Activated CD8-positive, alpha-beta memory T cell treated with anti-CD3 and anti-CD28 coated beads, Interleukin-2, amount 50 U/mL, for 48 hours (primary cell): ENCODE measurements around the gene RSF1.
"Not testable (repeated sequence)": the region's sequence is repeated elsewhere in the genome, so short reads cannot be mapped to it uniquely, and the experiment has no call there.

Source experiments
- DNase-seq: peaks from one replicate; pipeline ENCODE4 v3.0.0-alpha.2; 2020

Gene RSF1, protein sequence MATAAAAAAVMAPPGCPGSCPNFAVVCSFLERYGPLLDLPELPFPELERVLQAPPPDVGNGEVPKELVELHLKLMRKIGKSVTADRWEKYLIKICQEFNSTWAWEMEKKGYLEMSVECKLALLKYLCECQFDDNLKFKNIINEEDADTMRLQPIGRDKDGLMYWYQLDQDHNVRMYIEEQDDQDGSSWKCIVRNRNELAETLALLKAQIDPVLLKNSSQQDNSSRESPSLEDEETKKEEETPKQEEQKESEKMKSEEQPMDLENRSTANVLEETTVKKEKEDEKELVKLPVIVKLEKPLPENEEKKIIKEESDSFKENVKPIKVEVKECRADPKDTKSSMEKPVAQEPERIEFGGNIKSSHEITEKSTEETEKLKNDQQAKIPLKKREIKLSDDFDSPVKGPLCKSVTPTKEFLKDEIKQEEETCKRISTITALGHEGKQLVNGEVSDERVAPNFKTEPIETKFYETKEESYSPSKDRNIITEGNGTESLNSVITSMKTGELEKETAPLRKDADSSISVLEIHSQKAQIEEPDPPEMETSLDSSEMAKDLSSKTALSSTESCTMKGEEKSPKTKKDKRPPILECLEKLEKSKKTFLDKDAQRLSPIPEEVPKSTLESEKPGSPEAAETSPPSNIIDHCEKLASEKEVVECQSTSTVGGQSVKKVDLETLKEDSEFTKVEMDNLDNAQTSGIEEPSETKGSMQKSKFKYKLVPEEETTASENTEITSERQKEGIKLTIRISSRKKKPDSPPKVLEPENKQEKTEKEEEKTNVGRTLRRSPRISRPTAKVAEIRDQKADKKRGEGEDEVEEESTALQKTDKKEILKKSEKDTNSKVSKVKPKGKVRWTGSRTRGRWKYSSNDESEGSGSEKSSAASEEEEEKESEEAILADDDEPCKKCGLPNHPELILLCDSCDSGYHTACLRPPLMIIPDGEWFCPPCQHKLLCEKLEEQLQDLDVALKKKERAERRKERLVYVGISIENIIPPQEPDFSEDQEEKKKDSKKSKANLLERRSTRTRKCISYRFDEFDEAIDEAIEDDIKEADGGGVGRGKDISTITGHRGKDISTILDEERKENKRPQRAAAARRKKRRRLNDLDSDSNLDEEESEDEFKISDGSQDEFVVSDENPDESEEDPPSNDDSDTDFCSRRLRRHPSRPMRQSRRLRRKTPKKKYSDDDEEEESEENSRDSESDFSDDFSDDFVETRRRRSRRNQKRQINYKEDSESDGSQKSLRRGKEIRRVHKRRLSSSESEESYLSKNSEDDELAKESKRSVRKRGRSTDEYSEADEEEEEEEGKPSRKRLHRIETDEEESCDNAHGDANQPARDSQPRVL (N-terminal part only)

DNA sequence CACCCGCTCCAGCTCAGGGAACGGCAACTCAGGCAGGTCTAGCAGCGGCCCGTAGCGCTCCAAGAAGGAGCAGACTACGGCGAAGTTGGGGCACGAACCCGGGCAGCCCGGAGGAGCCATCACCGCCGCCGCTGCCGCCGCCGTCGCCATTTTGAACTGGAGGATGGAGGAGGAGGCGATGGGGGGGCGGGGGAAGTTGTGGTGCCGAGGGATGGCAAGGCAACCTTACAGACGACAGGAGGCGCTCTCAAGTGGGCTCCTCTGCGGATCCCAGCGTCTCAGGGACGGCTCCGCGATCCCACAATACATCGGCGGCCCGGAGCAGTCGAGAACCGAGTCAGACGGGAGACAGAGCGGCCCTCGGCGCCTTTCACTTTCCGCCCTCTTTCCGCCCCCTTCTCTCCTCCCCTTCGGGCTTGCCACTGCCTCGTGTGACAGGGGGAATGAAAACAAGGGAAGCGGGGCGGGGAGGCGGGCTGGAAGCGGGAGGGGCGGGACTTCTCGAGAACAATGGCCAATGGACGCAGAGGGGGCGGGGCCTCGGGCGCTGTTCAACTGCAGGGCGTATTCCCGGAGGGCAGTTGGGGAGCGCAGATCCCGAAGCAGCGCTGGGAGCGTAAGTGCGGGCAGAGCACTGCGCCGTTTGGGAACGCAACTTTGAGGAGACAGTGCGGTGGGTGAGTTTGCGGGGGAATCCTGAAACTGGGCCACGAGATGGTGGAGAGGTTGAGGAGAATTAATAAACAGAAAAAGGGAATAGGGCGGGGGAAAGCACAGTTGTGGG, at the start of gene RSF1, which contains the start of gene AAMDC:
Gene RSF1, minus strand, starts transcription at position 158 of the 784 bp plus-strand sequence. Its CDS starts 8 bp downstream, at position 150.
Gene AAMDC, plus strand, starts transcription at position 580 of the 784 bp plus-strand sequence. CDS start 21,353 bp downstream, outside the sequence.
- peak; percentile 96 for DNase-seq

DNA sequence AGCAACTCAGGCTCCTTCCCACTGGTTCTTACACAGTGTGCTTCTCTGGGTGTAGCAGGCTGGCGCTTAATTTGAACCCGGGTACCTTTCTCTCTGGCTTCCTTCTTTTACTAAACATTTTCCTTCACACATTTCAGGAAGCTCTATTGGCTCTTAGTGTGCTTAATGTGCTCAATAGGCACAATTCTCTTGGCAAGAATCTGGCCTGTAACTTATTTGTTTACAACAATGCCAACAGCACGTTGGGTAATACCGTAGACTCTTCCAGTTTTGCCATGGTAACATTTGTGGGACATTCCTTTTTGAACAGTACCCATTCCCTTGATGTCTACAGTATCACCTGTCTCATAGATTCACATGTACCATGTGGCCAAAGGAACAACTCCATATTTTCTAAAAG, 48.2 kb upstream of the RSF1 start:
- DNase-seq = no peak

GRCh38 chr11:77866336-77866735, 45.8 kb upstream of the RSF1 start:
- DNase-seq = no peak

DNA sequence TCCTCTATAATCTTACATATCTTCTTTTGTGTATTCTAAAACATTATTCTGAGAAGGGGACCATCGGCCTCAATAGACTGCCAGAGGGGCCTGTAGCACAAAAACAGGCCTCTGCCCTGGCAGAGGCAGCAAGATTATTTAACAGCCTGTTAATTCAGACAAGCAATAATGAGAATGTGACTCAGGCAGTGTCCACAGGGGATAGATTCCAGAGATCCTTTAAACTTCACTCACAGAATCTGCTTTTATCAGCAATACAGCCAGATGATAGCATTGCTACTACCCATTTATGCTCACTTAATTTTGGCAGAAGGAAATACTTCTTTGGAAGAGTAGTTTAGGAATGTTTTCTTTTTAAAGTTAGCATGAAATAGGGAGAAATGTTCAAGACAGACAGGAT, 45.3 kb upstream of the RSF1 start:
- no peak for DNase-seq

DNA sequence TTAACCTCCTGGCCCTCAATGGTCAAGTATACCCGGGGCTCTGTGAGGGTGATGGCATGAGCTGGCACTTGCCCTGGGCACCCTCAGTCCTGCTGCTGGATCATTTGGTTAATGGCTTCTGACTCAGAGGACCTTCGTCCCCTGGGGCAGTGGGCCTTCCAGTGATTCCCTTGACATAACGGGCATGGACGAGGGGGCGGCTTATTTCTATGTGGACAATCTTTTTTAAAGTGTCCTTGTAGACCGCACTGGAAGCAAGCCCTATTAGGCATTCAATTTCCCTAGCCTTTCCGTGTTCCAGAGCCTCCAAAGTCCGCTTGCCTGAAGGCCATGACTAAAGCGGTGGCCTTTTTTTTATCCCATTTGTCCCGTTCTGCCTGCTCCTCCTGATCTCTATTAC, 40.9 kb upstream of the RSF1 start:
- not testable (repeated sequence) for DNase-seq

- DNase-seq = not testable (repeated sequence)
Measured at GRCh38 chr11:77857906-77858457, 37.5 kb upstream of the RSF1 start.

- DNase-seq = no peak
Measured at GRCh38 chr11:77854838-77855237, 34.3 kb upstream of the RSF1 start.

DNA sequence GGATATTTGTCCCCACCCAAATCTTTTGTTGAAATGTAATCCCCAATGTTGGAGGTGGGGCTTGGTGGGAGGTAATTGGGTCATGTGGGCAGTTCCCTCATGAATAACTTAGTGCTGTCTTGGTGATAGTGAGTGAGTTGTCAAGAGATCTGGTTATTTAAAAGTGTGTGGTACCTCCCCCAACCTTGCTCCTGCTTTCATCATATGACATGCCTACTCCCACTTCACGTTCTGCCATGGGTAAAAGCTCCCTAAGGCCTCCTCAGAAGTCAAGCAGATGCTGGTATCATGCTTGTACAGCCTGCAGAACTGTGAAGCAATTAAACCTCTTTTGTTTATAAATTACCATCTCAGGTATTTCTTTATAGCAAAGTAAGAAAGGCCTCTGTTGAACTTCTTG, 31.0 kb upstream of the RSF1 start:
- no peak for DNase-seq

- DNase-seq = not testable (repeated sequence)
Measured at GRCh38 chr11:77843700-77844099, 23.2 kb upstream of the RSF1 start.

DNA sequence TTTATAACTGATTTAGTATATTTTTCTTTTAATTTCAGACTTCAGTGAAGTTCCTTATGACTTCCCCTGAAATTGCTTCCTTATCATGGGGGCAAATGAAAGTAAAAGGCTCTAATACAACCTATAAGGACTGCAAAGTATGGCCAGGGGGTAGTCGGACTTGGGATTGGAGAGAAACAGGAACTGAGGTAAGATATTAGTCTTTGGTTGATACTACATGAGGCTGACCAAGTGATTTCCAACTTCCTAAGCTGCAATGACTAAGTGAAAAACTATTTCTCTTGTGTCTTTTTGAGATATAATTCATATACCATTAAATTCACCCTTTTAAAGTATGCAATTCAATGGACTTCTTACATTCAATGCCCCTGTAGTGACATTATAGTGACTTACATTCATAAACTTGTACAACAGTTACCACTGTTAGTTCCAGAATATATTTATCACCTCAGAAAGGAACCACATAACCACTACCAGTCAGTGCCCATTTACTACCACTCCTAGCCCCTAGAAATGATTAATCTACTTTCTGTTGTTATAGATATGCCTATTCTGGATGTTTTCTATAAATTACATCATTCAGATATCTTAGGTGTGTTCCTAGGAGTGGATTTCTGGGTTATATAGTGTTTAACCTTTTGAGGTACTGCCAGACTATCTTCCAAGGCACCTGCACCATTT, 22.1 kb upstream of the RSF1 start:
- DNase-seq = no peak

DNA sequence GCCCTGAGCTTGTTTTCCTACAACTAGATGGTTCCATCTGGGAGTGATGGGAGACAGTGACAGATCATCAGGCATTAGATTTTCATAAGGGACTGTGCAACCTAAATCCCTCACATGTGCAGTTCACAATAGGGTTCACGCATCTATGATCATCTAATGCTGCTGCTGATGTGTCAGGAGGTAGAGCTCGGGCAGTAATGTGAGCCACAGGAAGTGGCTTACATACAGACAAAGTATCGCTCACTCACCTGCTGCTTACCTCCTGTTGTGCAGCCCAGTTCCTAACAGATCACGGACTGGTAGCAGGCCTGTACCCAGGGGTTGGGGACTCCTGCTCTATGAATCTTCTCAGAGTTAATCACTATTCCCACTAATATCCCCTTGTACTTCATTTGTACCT, 12.8 kb upstream of the RSF1 start:
- no peak for DNase-seq

DNA sequence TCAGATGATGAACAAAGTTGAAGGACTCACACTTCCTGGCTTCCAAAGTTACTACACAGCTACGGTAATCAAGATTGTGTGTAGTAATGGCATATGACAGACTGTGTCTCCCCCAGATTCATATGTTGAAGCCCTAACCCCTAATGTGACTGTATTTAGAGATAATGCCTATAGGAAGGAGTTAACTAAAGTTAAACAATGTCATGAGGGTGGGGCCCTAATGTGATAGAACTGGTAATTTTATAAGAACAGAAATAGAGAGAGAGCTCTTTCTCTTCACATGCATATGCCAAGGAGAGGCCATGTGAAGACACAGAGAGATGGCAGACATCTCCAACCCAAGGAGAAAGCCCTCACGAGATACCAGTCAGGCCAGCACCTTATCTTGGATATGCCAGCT, 8.4 kb upstream of the RSF1 start:
- DNase-seq = no peak

- DNase-seq = no peak
Measured at GRCh38 chr11:77823775-77824174, 3.3 kb upstream of the RSF1 start.

GRCh38 chr11:77822126-77822525, 1.6 kb upstream of the RSF1 start:
- not testable (repeated sequence) for DNase-seq

GRCh38 chr11:77821349-77821851, 878 bp upstream of the RSF1 start:
- peak; percentile 61 for DNase-seq

DNA sequence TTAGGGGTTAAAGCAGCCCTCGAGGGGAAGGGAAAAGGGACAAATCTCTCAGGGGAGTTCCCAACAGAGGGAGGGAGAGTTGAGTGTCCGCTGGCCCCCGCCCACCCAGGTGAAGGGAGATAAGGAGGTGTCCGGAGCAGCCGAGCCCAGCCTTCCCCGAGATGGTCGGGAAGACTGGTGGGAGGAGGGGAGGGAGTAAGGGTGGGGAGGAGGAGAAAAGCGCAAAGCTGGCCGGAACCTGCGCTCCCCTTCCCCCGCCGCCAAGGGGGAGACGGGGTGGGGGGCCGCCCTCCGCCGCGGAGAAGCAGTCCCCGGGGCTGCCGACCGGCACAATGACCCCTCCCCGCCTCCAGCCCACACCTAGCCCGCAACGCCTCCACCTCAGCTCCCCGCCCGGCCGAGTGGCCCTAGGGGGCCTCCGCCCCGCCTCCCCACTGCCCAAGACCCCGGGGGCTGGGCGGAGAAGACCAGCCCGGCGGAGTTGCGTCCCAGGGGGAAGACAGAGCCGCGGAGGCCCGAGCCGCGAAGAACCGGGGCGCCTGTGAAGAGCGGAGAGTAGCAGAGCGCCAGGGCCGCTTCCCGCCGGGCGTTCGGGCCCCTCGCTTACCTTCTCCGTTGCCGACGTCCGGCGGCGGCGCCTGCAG, 479 bp downstream of the RSF1 start:
- peak; percentile 68 for DNase-seq

GRCh38 chr11:77819411-77819920, 1.1 kb downstream of the RSF1 start:
- DNase-seq = peak; percentile 89

- no peak for DNase-seq
Measured at GRCh38 chr11:77815459-77815858, 5.1 kb downstream of the RSF1 start.

- no peak for DNase-seq
Measured at GRCh38 chr11:77814848-77815247, 5.7 kb downstream of the RSF1 start.

DNA sequence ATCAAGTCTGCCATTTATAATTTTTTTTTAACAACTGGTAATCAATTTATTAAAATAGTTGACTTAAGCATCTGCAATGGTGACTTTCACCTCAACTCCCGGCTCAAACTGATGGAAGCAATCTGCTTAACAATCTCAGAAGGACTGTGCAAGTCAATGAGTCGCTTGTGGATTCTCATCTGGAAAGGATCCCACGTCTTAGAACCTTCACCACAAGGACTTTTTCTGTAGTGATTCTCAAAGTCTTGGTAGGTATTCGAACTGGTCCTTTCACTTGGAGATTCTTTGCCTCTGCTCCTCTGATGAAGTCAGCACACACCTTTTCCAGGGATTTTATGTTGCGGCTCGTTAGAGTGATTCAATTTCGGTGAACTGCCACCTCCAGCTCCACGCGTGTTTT, 7.3 kb downstream of the RSF1 start:
- DNase-seq = no peak
